ENCODE data around the gene ATP1A1. TPM values are rescaled to one million over a fixed set of nuclear protein-coding genes. Genes with fewer than 3 reads are reported as not detected.

ATP1A1 gene
- total RNA-seq, 2 experiments from 2014 or later: 74.4 to 186 TPM

- H3K36me3 ChIP-seq (ENCODE audit: insufficient read depth, low read length): peaks cover 23% of the 10 kb centered on the region; the same call in 1 of the 2 replicates
Observed at GRCh38 chr1:116373431-116374352, 648 bp downstream of the ATP1A1 start.

GRCh38 chr1:116374353-116375147 lies 1.5 kb downstream of the ATP1A1 start:
- CTCF ChIA-PET (ENCODE audit: unreplicated experiment): no interaction called here
- H4K20me1 ChIP-seq (ENCODE audit: insufficient read depth, low read length): peaks cover 39% of the 10 kb centered on the region
- peak; percentile 46 for DNase-seq (ENCODE audit: low spot score)
- intact Hi-C loops (cut with micrococcal nuclease; ENCODE audit: unreplicated experiment): loop anchor here (1.0 to 5.0 kb wide), 4 partner anchors 44 to 222 kb away; no protein-coding TSS in a partner anchor
- H3K9me2 ChIP-seq (ENCODE audit: insufficient read depth, low read length): no peaks in the 10 kb centered on the region
- H3K79me2 ChIP-seq (ENCODE audit: insufficient read depth, low read depth, low read length): peaks cover 63% of the 10 kb centered on the region
- no peak overlapping the region for H2AFZ ChIP-seq (ENCODE audit: low read length)
- peak overlapping the region; percentile 74 for H3K4me3 ChIP-seq (ENCODE audit: low read depth, low read length, poor library complexity, severe bottlenecking)
- BruUV-seq (replicated peaks): no TSS peak
- POLR2A ChIA-PET: interaction anchor here (0.5 to 2.6 kb wide), 10 partner anchors 8 to 685 kb away, joined by 3 to 12 read pairs (median 6); no protein-coding TSS in a partner anchor
- peaks cover 55% of the 10 kb centered on the region for H3K4me1 ChIP-seq (ENCODE audit: insufficient read depth, low read length, poor library complexity, severe bottlenecking)
- H3K27ac ChIP-seq (ENCODE audit: low read depth, low read length, poor library complexity, severe bottlenecking): peak overlapping the region; percentile 70
- peak overlapping the region; percentile 88 for H3K4me2 ChIP-seq (ENCODE audit: low read length)
- no peaks in the 10 kb centered on the region for H3K9me3 ChIP-seq (ENCODE audit: low read length)
- TF ChIP-seq CTCF (conservative IDR thresholded peaks at IDR 0.05; ENCODE audit: low read length): no peak
- no peak for TF ChIP-seq EZH2phosphoT487 (IDR thresholded peaks at IDR 0.05; ENCODE audit: borderline replicate concordance, low read depth, low read length)
- peaks cover 31% of the 10 kb centered on the region; the same call in 1 of the 2 replicates for H3K36me3 ChIP-seq (ENCODE audit: insufficient read depth, low read length)

More at GRCh38 chr1:116373431-116374352, 648 bp downstream of the ATP1A1 start:
- H3K79me2 ChIP-seq (ENCODE audit: insufficient read depth, low read depth, low read length): peaks cover 54% of the 10 kb centered on the region
- peak; percentile 65 for DNase-seq (ENCODE audit: low spot score)
- H4K20me1 ChIP-seq (ENCODE audit: insufficient read depth, low read length): peaks cover 30% of the 10 kb centered on the region
- peak overlapping the region; percentile 74 for H3K4me3 ChIP-seq (ENCODE audit: low read depth, low read length, poor library complexity, severe bottlenecking)
- H3K9me3 ChIP-seq (ENCODE audit: low read length): no peaks in the 10 kb centered on the region
- H3K4me1 ChIP-seq (ENCODE audit: insufficient read depth, low read length, poor library complexity, severe bottlenecking): peaks cover 47% of the 10 kb centered on the region
- no TSS peak for BruUV-seq (replicated peaks)
- intact Hi-C loops (cut with micrococcal nuclease; ENCODE audit: unreplicated experiment): loop anchor here (1.0 kb wide), 2 partner anchors 43 to 116 kb away; no protein-coding TSS in a partner anchor
- no peak overlapping the region for H2AFZ ChIP-seq (ENCODE audit: low read length)
- POLR2A ChIA-PET: interaction anchor here (0.5 to 1.3 kb wide), 3 partner anchors 8 to 25 kb away, joined by 3 to 11 read pairs (median 3); no protein-coding TSS in a partner anchor
- peak overlapping the region; percentile 88 for H3K4me2 ChIP-seq (ENCODE audit: low read length)
- H3K27ac ChIP-seq (ENCODE audit: low read depth, low read length, poor library complexity, severe bottlenecking): peak overlapping the region; percentile 70
- CTCF ChIA-PET (ENCODE audit: unreplicated experiment): interaction anchor here (0.6 to 0.8 kb wide), 2 partner anchors 14 to 131 kb away, joined by 3 to 4 read pairs; no protein-coding TSS in a partner anchor
- TF ChIP-seq EZH2phosphoT487 (IDR thresholded peaks at IDR 0.05; ENCODE audit: borderline replicate concordance, low read depth, low read length) (no peak), CTCF (conservative IDR thresholded peaks at IDR 0.05; ENCODE audit: low read length) (no peak)
- H3K9me2 ChIP-seq (ENCODE audit: insufficient read depth, low read length): no peaks in the 10 kb centered on the region

All from OCI-LY7 (cell line).